Lung (tissue), 12 donors: Measurements from ENCODE around the gene SEC24C. TPM values are rescaled to one million over a fixed set of nuclear protein-coding genes. Genes with fewer than 3 reads are reported as not detected.

Source experiments
- ATAC-seq: fragments of 200-7000 bp; cut with Tn5 transposase; one replicate; pipeline ENCODE4 v1.9.1; 2020; ENCODE audit warnings: moderate number of reproducible peaks; ENCODE audit not compliant: insufficient read depth, low FRiP score
- DNase-seq, 3 donors: peaks; one replicate each; pipeline ENCODE4 v3.0.0-alpha.2; 2013 to 2017
- H3K27ac ChIP-seq, 2 donors: one replicate each; pipeline ENCODE4 v1.5.1; 2013; ENCODE audit warnings: mild to moderate bottlenecking in 2 of 2, moderate library complexity in 2 of 2, control low read depth in 1 of 2, inconsistent platforms in 1 of 2, low read depth in 1 of 2, low read length in 1 of 2
- H3K27me3 ChIP-seq, 3 donors: one replicate each; pipeline ENCODE4 v1.5.1; 2013; ENCODE audit warnings: low read length in 2 of 3; ENCODE audit not compliant: control insufficient read depth in 3 of 3, insufficient read depth in 3 of 3
- H3K36me3 ChIP-seq, 4 donors: one replicate each; pipeline ENCODE4 v1.5.1; 2013; ENCODE audit warnings: low read length in 4 of 4, mild to moderate bottlenecking in 1 of 4, moderate library complexity in 1 of 4; ENCODE audit not compliant: control insufficient read depth in 4 of 4, insufficient read depth in 4 of 4
- H3K4me1 ChIP-seq, 5 donors: one replicate each; pipeline ENCODE4 v1.5.1; 2013; ENCODE audit warnings: low read length in 5 of 5, mild to moderate bottlenecking in 2 of 5, moderate library complexity in 1 of 5; ENCODE audit not compliant: control insufficient read depth in 5 of 5, insufficient read depth in 5 of 5
- H3K4me3 ChIP-seq: one replicate; pipeline ENCODE4 v1.5.1; 2013; ENCODE audit warnings: mild to moderate bottlenecking, control low read depth, moderate library complexity
- H3K9ac ChIP-seq, 2 donors: one replicate each; pipeline ENCODE4 v1.5.1; 2013; ENCODE audit warnings: low read length in 2 of 2, control low read depth in 1 of 2; ENCODE audit not compliant: insufficient read depth in 1 of 2
- H3K9me3 ChIP-seq, 4 donors: one replicate each; pipeline ENCODE4 v1.5.1; 2013; ENCODE audit warnings: low read length in 3 of 4, mild to moderate bottlenecking in 1 of 4, moderate library complexity in 1 of 4; ENCODE audit not compliant: control insufficient read depth in 4 of 4, insufficient read depth in 3 of 4
- WGBS, 2 donors: extraction: QIAGEN DNeasy Blood & Tissue Kit; methylation state at CpG; one replicate each; pipeline ENCODE4 v1.1.7; 2013; 5-methylcytosine and 5-hydroxymethylcytosine counted together
- polyA plus RNA-seq, 2 donors: library from polyadenylated mRNA; stranded (reverse); fragments of 200-250 nt; gene quantifications; one replicate each; pipeline ENCODE4 v1.2.1, GENCODE V29; 2013
- total RNA-seq, 2 donors: library from RNA; depleted of rRNA in 1 of 2; stranded (reverse); fragments of >200 nt in 1 of 2; gene quantifications; one replicate each; pipeline ENCODE4 v1.2.1, GENCODE V29; 2014 to 2021
- TF ChIP-seq, protein P1 (sequence below): IDR thresholded peaks from 2 replicates; pipeline ENCODE4 v1.5.1; 2012; ENCODE audit warnings: mild to moderate bottlenecking; ENCODE audit errors: control extremely low read depth, extremely low read depth
- donor health status: control.
- donor health status: control.
- donor health status: Bipolar disorder and iron deficiency.
- donor health status: healthy.
- donor health status: DM: yes; HTN: yes; CAD: no.

Gene SEC24C
- total and polyA plus RNA-seq, 4 donors, result 42.3 to 77.4 (median 57.4) TPM

DNA sequence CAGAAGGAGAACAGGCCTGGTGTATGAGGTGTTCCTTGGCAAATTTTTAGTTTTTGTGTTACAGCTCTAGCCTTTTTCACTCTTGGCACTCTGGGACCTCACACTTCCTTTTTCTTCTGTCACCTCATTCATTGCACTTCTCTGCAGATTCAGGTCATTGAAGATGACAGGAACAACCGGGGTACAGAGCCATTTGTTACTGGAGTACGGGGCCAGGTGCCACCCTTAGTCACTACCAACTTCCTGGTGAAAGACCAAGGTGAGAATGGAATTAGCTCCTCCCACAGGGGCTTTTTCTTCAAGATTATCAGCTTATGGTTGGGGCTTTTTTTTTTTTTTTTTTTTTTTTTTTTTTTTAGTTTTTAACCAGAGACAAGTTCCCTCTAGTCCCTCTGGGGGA lies 19.2 kb downstream of the SEC24C start:
- Histone ChIP-seq H3K4me3 (no peak overlapping the region), H3K27ac (no peak overlapping the region), H3K36me3 (peaks cover 57 to 71% (median 68%) of the 10 kb centered on the region in 4 donors), H3K9me3 (peaks cover 0 to 1% (median 0%) of the 10 kb centered on the region in 4 donors), H3K9ac (no peak overlapping the region), H3K27me3 (no peaks in the 10 kb centered on the region), H3K4me1 (peaks cover 0 to 12% (median 8%) of the 10 kb centered on the region in 5 donors)
- TF ChIP-seq, protein P1, sequence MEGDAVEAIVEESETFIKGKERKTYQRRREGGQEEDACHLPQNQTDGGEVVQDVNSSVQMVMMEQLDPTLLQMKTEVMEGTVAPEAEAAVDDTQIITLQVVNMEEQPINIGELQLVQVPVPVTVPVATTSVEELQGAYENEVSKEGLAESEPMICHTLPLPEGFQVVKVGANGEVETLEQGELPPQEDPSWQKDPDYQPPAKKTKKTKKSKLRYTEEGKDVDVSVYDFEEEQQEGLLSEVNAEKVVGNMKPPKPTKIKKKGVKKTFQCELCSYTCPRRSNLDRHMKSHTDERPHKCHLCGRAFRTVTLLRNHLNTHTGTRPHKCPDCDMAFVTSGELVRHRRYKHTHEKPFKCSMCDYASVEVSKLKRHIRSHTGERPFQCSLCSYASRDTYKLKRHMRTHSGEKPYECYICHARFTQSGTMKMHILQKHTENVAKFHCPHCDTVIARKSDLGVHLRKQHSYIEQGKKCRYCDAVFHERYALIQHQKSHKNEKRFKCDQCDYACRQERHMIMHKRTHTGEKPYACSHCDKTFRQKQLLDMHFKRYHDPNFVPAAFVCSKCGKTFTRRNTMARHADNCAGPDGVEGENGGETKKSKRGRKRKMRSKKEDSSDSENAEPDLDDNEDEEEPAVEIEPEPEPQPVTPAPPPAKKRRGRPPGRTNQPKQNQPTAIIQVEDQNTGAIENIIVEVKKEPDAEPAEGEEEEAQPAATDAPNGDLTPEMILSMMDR, result no peak
- ATAC-seq, result no peak
- no peak for DNase-seq
- 72 to 84% methylated on average over 2 of the region's 2 CpGs for WGBS, 2 donors

DNA sequence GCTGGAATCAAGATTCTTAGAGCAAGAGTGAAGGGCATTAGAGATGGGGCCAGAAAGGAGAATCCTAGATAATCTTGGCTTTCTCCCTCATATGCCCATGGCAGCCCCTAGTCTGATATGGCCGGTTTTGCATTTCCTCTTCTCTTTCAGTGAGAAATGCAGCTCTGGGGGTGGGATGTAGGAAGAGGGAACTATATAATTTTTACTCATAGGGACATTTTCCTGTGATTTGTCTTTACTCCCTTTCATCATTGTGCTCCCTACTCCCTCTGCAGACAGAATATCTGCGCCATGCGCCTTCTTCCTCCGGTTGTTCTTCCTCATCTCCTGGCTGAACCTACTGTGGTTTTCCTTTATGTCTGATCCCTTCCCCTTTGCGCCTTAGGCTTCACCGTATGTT lies 20.9 kb downstream of the SEC24C start:
- Histone ChIP-seq H3K27me3 (no peaks in the 10 kb centered on the region), H3K9ac (no peak overlapping the region), H3K4me1 (peaks cover 0 to 12% (median under 1%) of the 10 kb centered on the region in 5 donors), H3K9me3 (peaks cover 0 to 1% (median 0%) of the 10 kb centered on the region in 4 donors), H3K27ac (no peak overlapping the region), H3K36me3 (peaks cover 68 to 86% (median 75%) of the 10 kb centered on the region in 4 donors), H3K4me3 (no peak overlapping the region)
- DNase-seq (no peak), ATAC-seq (no peak)
- 78 to 86% methylated on average over 6 of the region's 6 CpGs for WGBS, 2 donors
- TF ChIP-seq, protein P1, result no peak

DNA sequence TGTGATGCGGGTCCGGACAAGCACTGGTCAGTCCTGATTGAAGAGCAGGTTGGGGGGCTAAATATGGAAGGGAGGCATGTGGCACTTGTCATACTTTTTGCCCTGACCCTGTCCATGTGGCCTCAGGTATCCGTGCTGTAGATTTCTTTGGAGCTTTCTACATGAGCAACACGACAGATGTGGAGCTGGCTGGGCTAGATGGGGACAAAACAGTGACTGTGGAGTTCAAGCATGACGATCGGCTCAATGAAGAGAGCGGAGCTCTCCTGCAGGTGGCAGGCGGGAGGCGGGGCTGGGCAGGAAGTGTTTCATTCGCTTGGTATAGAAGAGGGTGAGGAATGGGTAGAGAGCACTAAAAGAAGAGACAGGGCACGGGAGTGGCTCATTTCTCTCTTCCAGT lies 24.7 kb downstream of the SEC24C start:
- whole genome bisulfite sequencing, 2 donors, result 80 to 85% methylated on average over 11 of the region's 11 CpGs
- DNase-seq, result no peak

More for the DNA sequence above, 24.7 kb downstream of the SEC24C start:
- peaks cover 0 to 1% (median 0%) of the 10 kb centered on the region in 4 donors for H3K9me3 ChIP-seq
- no peak overlapping the region for H3K27ac ChIP-seq
- H3K4me1 ChIP-seq, result peaks cover 3 to 13% (median 5%) of the 10 kb centered on the region in 5 donors
- TF ChIP-seq, protein P1, result no peak
- ATAC-seq, result no peak
- no peaks in the 10 kb centered on the region for H3K27me3 ChIP-seq
- H3K36me3 ChIP-seq, result peaks cover 42 to 69% (median 66%) of the 10 kb centered on the region in 4 donors
- no peak overlapping the region for H3K4me3 ChIP-seq
- H3K9ac ChIP-seq, result no peak overlapping the region
